ENCODE data around the gene CHMP5. TPM values are rescaled to one million over a fixed set of nuclear protein-coding genes. Genes with fewer than 3 reads are reported as not detected.

CHMP5 gene
- total RNA-seq, 1 experiment from 2014 or later = 61.8 TPM

DNA sequence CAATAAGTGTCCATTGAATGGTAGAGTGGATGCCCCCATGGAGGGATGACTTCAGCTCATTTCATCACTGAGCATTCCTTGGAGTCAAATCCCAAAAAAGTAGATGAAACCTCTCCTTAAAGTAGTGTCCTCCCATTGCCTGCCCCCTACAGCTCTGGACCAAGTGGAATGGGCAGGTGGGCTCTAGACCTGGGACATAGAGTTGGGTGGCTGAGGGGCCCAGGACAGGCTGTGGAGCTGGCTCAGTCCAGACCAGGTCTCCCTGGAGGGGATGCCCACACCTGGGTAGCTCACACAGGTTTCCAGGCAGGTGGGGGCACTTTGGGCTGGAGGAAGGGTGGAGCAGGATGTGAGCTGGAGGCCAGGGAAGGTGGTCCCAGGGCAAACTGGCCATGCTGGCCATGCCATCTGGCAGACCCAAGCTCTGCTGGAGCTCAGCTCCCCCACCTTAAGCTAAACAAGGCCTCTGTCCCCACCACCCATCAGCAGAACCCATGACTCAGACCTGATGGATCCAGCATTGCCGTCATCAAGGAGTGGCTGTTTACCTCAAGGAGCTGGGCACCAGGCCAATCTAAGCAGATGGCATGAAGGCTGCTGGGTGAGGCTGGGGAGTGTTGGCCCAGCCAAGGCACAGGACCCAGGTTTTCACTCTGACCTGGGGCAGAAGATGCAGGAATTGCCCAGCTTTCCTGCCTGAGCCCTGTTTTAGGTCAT, 31.1 kb upstream of the CHMP5 start:
- Histone ChIP-seq H3K79me2 (ENCODE audit: insufficient read depth, low read length) (no peaks in the 10 kb centered on the region), H2AFZ (ENCODE audit: low read depth, low read length, poor library complexity, severe bottlenecking) (no peak overlapping the region), H3K9me2 (ENCODE audit: insufficient read depth) (no peaks in the 10 kb centered on the region), H4K20me1 (ENCODE audit: insufficient read depth) (no peaks in the 10 kb centered on the region), H3K27me3 (ENCODE audit: insufficient read depth, low read length) (no peaks in the 10 kb centered on the region), H3K9me3 (ENCODE audit: control insufficient read depth in 1 of 2, insufficient read depth in 1 of 2, low read depth in 1 of 2, low read length in 2 of 2) (no peaks in the 10 kb centered on the region), H3K36me3 (ENCODE audit: control insufficient read depth in 1 of 2, insufficient read depth in 2 of 2, low read length in 2 of 2) (no peaks in the 10 kb centered on the region), H3K27ac (ENCODE audit: low read depth, low read length) (peak overlapping the region; percentile 35; the same call in 1 of the 2 replicates), H3K9ac (ENCODE audit: low read length) (peak overlapping the region; percentile 41), H3K4me2 (ENCODE audit: low read length) (peak overlapping the region; percentile 63), H3K4me3 (replicated peaks in 1 of 2; ENCODE audit: low read depth in 1 of 2, low read length in 2 of 2) (peak overlapping the region in 1 of 2 experiments; percentile 27; a peak in 1 of 4 replicates), H3K4me1 (ENCODE audit: control insufficient read depth in 1 of 2, insufficient read depth in 2 of 2, low read length in 2 of 2) (peaks cover 53 to 70% of the 10 kb centered on the region in 2 experiments)
- ATAC-seq (peak; percentile 74), DNase-seq (ENCODE audit: low read depth, low spot score) (peak; percentile 95)
- no TSS peak for BruUV-seq (replicated peaks)
- ChIA-PET POLR2A (interaction anchor here (0.5 to 1.9 kb wide), 4 partner anchors 20 to 209 kb away, joined by 3 to 8 read pairs (median 4); partner anchors contain the start of genes BAG1, CHMP5, DNAJA1 and NFX1), CTCF (interaction anchor here (0.7 to 1.3 kb wide), 3 partner anchors 8 to 219 kb away, joined by 3 to 4 read pairs (median 3); no protein-coding TSS in a partner anchor), RAD21 (ENCODE audit: low non-redundant PET in 1 of 2, low total read pairs in 2 of 2, uncharacterized antibody in 2 of 2, unreplicated experiment in 2 of 2) (interaction anchor here in 1 of 2 experiments (0.7 kb wide), 1 partner anchor 205 kb away, joined by 4 read pairs; no protein-coding TSS in a partner anchor)
- peak; percentile 45 for TF ChIP-seq YY1 (IDR thresholded peaks at IDR 0.05; ENCODE audit: extremely low read depth, insufficient replicate concordance, low read depth, low read length)
- TF ChIP-seq TCF7L2 (IDR thresholded peaks at IDR 0.05; ENCODE audit: borderline replicate concordance, extremely low read depth, insufficient read depth, insufficient read length) = peak; percentile 24
- TF ChIP-seq REST (IDR thresholded peaks at IDR 0.05; ENCODE audit: low read depth) = no peak
- TF ChIP-seq POLR2AphosphoS5 (IDR thresholded peaks at IDR 0.05; ENCODE audit: low read depth, low read length) = peak; percentile 69
- TF ChIP-seq ZBTB33 (IDR thresholded peaks at IDR 0.05; ENCODE audit: extremely low read depth, insufficient replicate concordance, low read length) = no peak
- intact Hi-C loops (cut with micrococcal nuclease) = loop anchor here (1.0 kb wide), 1 partner anchor 31 kb away; the partner anchor contains the start of gene BAG1

Measured in HCT116 (cell line).